ENCODE measurements around the gene BCL6. TPM values are rescaled to one million over a fixed set of nuclear protein-coding genes. Genes with fewer than 3 reads are reported as not detected.
A peak's percentile ranks its signal among the peaks of the same experiment; 100 is the strongest.

The BCL6 gene
- total and polyA plus RNA-seq, 2 experiments from 2014 or later, result 32.0 to 46.5 TPM

DNA sequence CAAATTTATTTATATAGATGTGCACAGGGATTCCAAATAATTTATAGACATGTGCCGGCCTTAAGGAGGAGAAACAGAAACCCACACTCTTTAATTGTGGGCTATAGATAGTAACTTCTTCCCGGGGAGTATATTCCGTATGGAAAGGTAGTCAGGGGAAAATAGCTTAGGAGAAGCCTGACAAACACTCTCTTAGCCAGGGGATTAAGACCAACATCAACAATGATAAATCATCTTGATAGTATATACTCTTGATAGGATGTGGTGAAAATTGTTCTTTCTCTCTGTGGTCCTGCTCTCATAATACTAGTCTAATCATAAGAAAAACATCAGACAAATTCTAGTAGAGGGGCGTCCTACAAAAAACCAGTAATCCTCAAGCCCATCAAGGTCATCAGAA lies 8.2 kb upstream of the BCL6 start:
- H3K4me1 ChIP-seq (ENCODE audit: insufficient read depth), result peaks cover 30% of the 10 kb centered on the region
- TF ChIP-seq CTCF (IDR thresholded peaks at IDR 0.05; ENCODE audit: poor library complexity), result no peak
- TF ChIP-seq EZH2 (IDR thresholded peaks at IDR 0.05; ENCODE audit: borderline replicate concordance), result no peak
- no peak for DNase-seq (ENCODE audit: low spot score)
- H3K9me2 ChIP-seq (replicated peaks; ENCODE audit: insufficient read depth), result no peaks in the 10 kb centered on the region
- H3K79me2 ChIP-seq, result no peaks in the 10 kb centered on the region
- H2AFZ ChIP-seq, result no peak overlapping the region
- H3K27ac ChIP-seq, result no peak overlapping the region
- no peak overlapping the region for H3K4me2 ChIP-seq
- H3K4me3 ChIP-seq, result no peak overlapping the region
- WGBS (ENCODE audit: low lambda C conversion rate, missing lambda C conversion rate), result 56% methylated on average over 4 of the region's 4 CpGs
- no peaks in the 10 kb centered on the region for H3K9me3 ChIP-seq (ENCODE audit: low read depth)
- no peaks in the 10 kb centered on the region for H4K20me1 ChIP-seq (ENCODE audit: insufficient read depth, poor library complexity, severe bottlenecking)
- H3K27me3 ChIP-seq, result no peaks in the 10 kb centered on the region
- H3K36me3 ChIP-seq (replicated peaks; ENCODE audit: insufficient read depth, low read depth), result no peaks in the 10 kb centered on the region

GRCh38 chr3:187750513-187751123 lies 5.3 kb upstream of the BCL6 start:
- Histone ChIP-seq H3K79me2 (peaks cover 8% of the 10 kb centered on the region), H3K4me2 (peak overlapping the region; percentile 75), H3K9me3 (ENCODE audit: low read depth) (no peaks in the 10 kb centered on the region), H3K27me3 (no peaks in the 10 kb centered on the region), H3K4me3 (peak overlapping the region; percentile 6), H2AFZ (peak overlapping the region; percentile 36), H3K4me1 (ENCODE audit: insufficient read depth) (peaks cover 40% of the 10 kb centered on the region), H3K9me2 (replicated peaks; ENCODE audit: insufficient read depth) (no peaks in the 10 kb centered on the region), H3K36me3 (replicated peaks; ENCODE audit: insufficient read depth, low read depth) (no peaks in the 10 kb centered on the region), H3K27ac (peak overlapping the region; percentile 86), H4K20me1 (ENCODE audit: insufficient read depth, poor library complexity, severe bottlenecking) (no peaks in the 10 kb centered on the region)
- TF ChIP-seq EZH2phosphoT487 (IDR thresholded peaks at IDR 0.05; ENCODE audit: low read depth, severe bottlenecking, unreplicated experiment) (no peak), CTCF (IDR thresholded peaks at IDR 0.05; ENCODE audit: poor library complexity) (no peak), EZH2 (IDR thresholded peaks at IDR 0.05; ENCODE audit: borderline replicate concordance) (no peak)
- peak; percentile 53 for DNase-seq (ENCODE audit: low spot score)
- 12% methylated on average over 11 of the region's 11 CpGs for WGBS (ENCODE audit: low lambda C conversion rate, missing lambda C conversion rate)

DNA sequence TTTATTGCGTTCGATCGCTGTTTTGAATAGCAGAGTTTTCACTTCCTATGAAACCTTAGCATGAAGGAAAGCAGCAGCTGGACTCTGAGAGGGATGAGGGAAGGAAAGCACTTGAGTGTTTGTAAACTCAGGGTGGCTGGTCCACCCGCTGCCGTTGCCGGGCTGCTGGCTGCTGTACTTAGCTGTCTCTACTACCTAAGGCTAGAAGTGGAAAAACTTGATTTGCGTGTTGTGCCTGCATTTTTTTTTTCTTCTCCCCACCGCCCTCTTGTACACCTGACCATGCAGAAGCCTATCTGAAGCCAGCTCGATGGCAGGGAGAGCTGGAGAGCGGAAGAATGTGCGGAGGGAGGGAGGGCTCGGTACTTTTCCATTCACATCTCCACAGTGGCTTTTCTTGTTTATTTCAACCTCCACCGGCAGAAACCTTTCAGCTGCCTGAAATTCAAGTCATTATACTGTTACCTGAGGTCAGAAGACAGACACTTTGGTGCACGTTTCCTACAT lies 4.8 kb upstream of the BCL6 start:
- 8% methylated on average over 14 of the region's 14 CpGs for WGBS (ENCODE audit: low lambda C conversion rate, missing lambda C conversion rate)
- Histone ChIP-seq H3K79me2 (peaks cover 8% of the 10 kb centered on the region), H4K20me1 (ENCODE audit: insufficient read depth, poor library complexity, severe bottlenecking) (no peaks in the 10 kb centered on the region), H3K27ac (peak overlapping the region; percentile 86), H2AFZ (peak overlapping the region; percentile 36), H3K9me2 (replicated peaks; ENCODE audit: insufficient read depth) (no peaks in the 10 kb centered on the region), H3K9me3 (ENCODE audit: low read depth) (no peaks in the 10 kb centered on the region), H3K4me1 (ENCODE audit: insufficient read depth) (peaks cover 40% of the 10 kb centered on the region), H3K4me2 (peak overlapping the region; percentile 75), H3K36me3 (replicated peaks; ENCODE audit: insufficient read depth, low read depth) (no peaks in the 10 kb centered on the region), H3K27me3 (no peaks in the 10 kb centered on the region), H3K4me3 (peak overlapping the region; percentile 6)
- TF ChIP-seq EZH2phosphoT487 (IDR thresholded peaks at IDR 0.05; ENCODE audit: low read depth, severe bottlenecking, unreplicated experiment) (no peak), CTCF (IDR thresholded peaks at IDR 0.05; ENCODE audit: poor library complexity) (no peak), EZH2 (IDR thresholded peaks at IDR 0.05; ENCODE audit: borderline replicate concordance) (no peak)
- peak; percentile 89 for DNase-seq (ENCODE audit: low spot score)

Measured in hepatocyte (in vitro differentiated cells).